CD4-positive, alpha-beta T cell (primary cell): Measurements from ENCODE around the gene FRZB. TPM values are rescaled to one million over a fixed set of nuclear protein-coding genes. Genes with fewer than 3 reads are reported as not detected.

ENCODE experiments used
- ATAC-seq: fragments of 200-7000 bp; cut with Tn5 transposase; one replicate; pipeline ENCODE4 v1.10.0; 2022; ENCODE audit warnings: mild to moderate bottlenecking; ENCODE audit not compliant: poor library complexity
- CTCF ChIA-PET: fragments of 350-600 bp; sonication (Branson Sonifier 250); formaldehyde crosslinking; loops from one replicate; lab custom pipeline; 2021; ENCODE audit warnings: antibody characterized with exemption, inconsistent platforms; lab: Charles Lee
- POLR2A ChIA-PET: fragments of 350-600 bp; sonication (Branson Sonifier 250); formaldehyde crosslinking; loops from one replicate; lab custom pipeline; 2021; ENCODE audit warnings: antibody characterized with exemption, inconsistent platforms; lab: Charles Lee
- DNase-seq, 14 experiments: peaks; one replicate each; pipeline ENCODE4 v3.0.0-alpha.2; 2013 to 2020; ENCODE audit warnings: mixed read lengths in 2 of 14
- H3K27ac ChIP-seq, 2 donors: one replicate each; pipeline versions ENCODE4 v1.5.1 to v1.7.0; 2013; ENCODE audit warnings: low read length in 2 of 2, low read depth in 1 of 2, mild to moderate bottlenecking in 1 of 2
- H3K27me3 ChIP-seq, 2 experiments: 1 replicate in 1 of 2; 2 replicates in 1 of 2; pipeline versions ENCODE4 v1.6.1 to v1.7.0; 2013; ENCODE audit warnings: low read length in 2 of 2, control low read depth in 1 of 2, mild to moderate bottlenecking in 1 of 2, moderate library complexity in 1 of 2; ENCODE audit not compliant: insufficient read depth in 2 of 2, control insufficient read depth in 1 of 2
- H3K36me3 ChIP-seq: one replicate; pipeline ENCODE4 v1.6.1; 2013; ENCODE audit warnings: low read length, control low read depth; ENCODE audit not compliant: insufficient read depth
- H3K4me1 ChIP-seq: one replicate; pipeline ENCODE4 v1.6.1; 2013; ENCODE audit warnings: low read length, control low read depth; ENCODE audit not compliant: insufficient read depth
- H3K4me3 ChIP-seq: one replicate; pipeline ENCODE4 v1.5.1; 2013; ENCODE audit warnings: mild to moderate bottlenecking, low read length, moderate library complexity
- H3K9me3 ChIP-seq, 2 experiments: 1 replicate in 1 of 2; 2 replicates in 1 of 2; pipeline versions ENCODE4 v1.6.1 to v1.7.0; 2013; ENCODE audit warnings: low read length in 2 of 2, mild to moderate bottlenecking in 2 of 2, control low read depth in 1 of 2, moderate library complexity in 1 of 2; ENCODE audit not compliant: control insufficient read depth in 1 of 2, insufficient read depth in 1 of 2
- H3K27ac Mint-ChIP-seq: one replicate; pipeline ENCODE4 v1.8.0; 2020; ENCODE audit warnings: mixed read lengths
- H3K27me3 Mint-ChIP-seq: one replicate; pipeline ENCODE4 v1.8.0; 2021; ENCODE audit warnings: mixed read lengths
- H3K36me3 Mint-ChIP-seq: one replicate; pipeline ENCODE4 v1.8.0; 2021; ENCODE audit warnings: low read depth, mixed read lengths
- H3K4me1 Mint-ChIP-seq: one replicate; pipeline ENCODE4 v1.8.0; 2021; ENCODE audit warnings: low read depth, mixed read lengths
- H3K4me3 Mint-ChIP-seq: one replicate; pipeline ENCODE4 v1.8.0; 2020; ENCODE audit warnings: mild to moderate bottlenecking, mixed read lengths
- H3K9me3 Mint-ChIP-seq: one replicate; pipeline ENCODE4 v1.8.0; 2020; ENCODE audit warnings: mixed read lengths
- CTCF ChIP-seq: fragments of 200-600 bp; IDR thresholded peaks from one replicate; pipeline ENCODE4 v1.8.0; 2022; ENCODE audit warnings: antibody characterized with exemption, mild to moderate bottlenecking
- intact Hi-C, 2 experiments: fragments of 100-400 bp; cut with DNase I in 1 of 2; cut with micrococcal nuclease in 1 of 2; formaldehyde crosslinking; loops; one replicate each; pipeline versions ENCODE4 v1.15.1 to v1.9.0; 2023 to 2025; cut with DNase I, micrococcal nuclease
- total RNA-seq, 174 experiments: library from RNA in 2 of 174; stranded (reverse) in 2 of 174; gene quantifications; one replicate each; pipeline ENCODE4 v1.2.3 and lab custom pipeline; 2021 to 2026

Gene FRZB
- total RNA-seq, 2 experiments from 2014 or later = not detected

- no peaks in the 10 kb centered on the region for H3K9me3 ChIP-seq
- TF ChIP-seq CTCF = no peak
- ATAC-seq (no peak), DNase-seq (no peak)
- H3K4me1 ChIP-seq = no peaks in the 10 kb centered on the region
- no peak overlapping the region for H3K4me3 Mint-ChIP-seq
- intact Hi-C loops = no loop called here
- peaks cover 30% of the 10 kb centered on the region for H3K27me3 Mint-ChIP-seq
- no peaks in the 10 kb centered on the region for H3K9me3 Mint-ChIP-seq
- no peaks in the 10 kb centered on the region for H3K4me1 Mint-ChIP-seq
- no peak overlapping the region for H3K27ac ChIP-seq
- H3K4me3 ChIP-seq = no peak overlapping the region
- ChIA-PET POLR2A (no interaction called here), CTCF (no interaction called here)
- no peaks in the 10 kb centered on the region for H3K36me3 Mint-ChIP-seq
- H3K36me3 ChIP-seq = no peaks in the 10 kb centered on the region
- no peak overlapping the region for H3K27ac Mint-ChIP-seq
- peaks cover 0 to 3% of the 10 kb centered on the region in 2 experiments for H3K27me3 ChIP-seq
These were observed 47.9 kb downstream of the FRZB start for GRCh38 chr2:182818501-182818900.

- POLR2A ChIA-PET = no interaction called here
- Mint-ChIP-seq H3K9me3 (no peaks in the 10 kb centered on the region), H3K27me3 (peaks cover 23% of the 10 kb centered on the region), H3K4me3 (no peak overlapping the region), H3K4me1 (no peaks in the 10 kb centered on the region), H3K27ac (no peak overlapping the region), H3K36me3 (no peaks in the 10 kb centered on the region)
- H3K4me1 ChIP-seq = no peaks in the 10 kb centered on the region
- TF ChIP-seq CTCF = no peak
- H3K27ac ChIP-seq = no peak overlapping the region
- DNase-seq (no peak), ATAC-seq (no peak)
- CTCF ChIA-PET = interaction anchor here (1.6 kb wide), 1 partner anchor 10 kb away, joined by 5 read pairs; no protein-coding TSS in a partner anchor
- H3K27me3 ChIP-seq = no peaks in the 10 kb centered on the region
- intact Hi-C loops = no loop called here
- no peaks in the 10 kb centered on the region for H3K9me3 ChIP-seq
- no peaks in the 10 kb centered on the region for H3K36me3 ChIP-seq
- H3K4me3 ChIP-seq = no peak overlapping the region
These were observed 48.9 kb downstream of the FRZB start for GRCh38 chr2:182817558-182817957.

GRCh38 chr2:182816866-182817265, 49.6 kb downstream of the FRZB start:
- ATAC-seq (no peak), DNase-seq (no peak)
- TF ChIP-seq CTCF = no peak
- Mint-ChIP-seq H3K9me3 (no peaks in the 10 kb centered on the region), H3K27me3 (peaks cover 29% of the 10 kb centered on the region), H3K27ac (no peak overlapping the region), H3K36me3 (no peaks in the 10 kb centered on the region), H3K4me3 (no peak overlapping the region), H3K4me1 (no peaks in the 10 kb centered on the region)
- no peak overlapping the region for H3K4me3 ChIP-seq
- no peaks in the 10 kb centered on the region for H3K27me3 ChIP-seq
- no peaks in the 10 kb centered on the region for H3K9me3 ChIP-seq
- H3K4me1 ChIP-seq = no peaks in the 10 kb centered on the region
- intact Hi-C loops = no loop called here
- no peak overlapping the region for H3K27ac ChIP-seq
- ChIA-PET POLR2A (no interaction called here), CTCF (interaction anchor here (1.6 kb wide), 1 partner anchor 10 kb away, joined by 5 read pairs; no protein-coding TSS in a partner anchor)
- H3K36me3 ChIP-seq = no peaks in the 10 kb centered on the region
